Esophagus squamous epithelium (tissue), 5 donors: ENCODE data around the gene SHCBP1L. TPM values are rescaled to one million over a fixed set of nuclear protein-coding genes. Genes with fewer than 3 reads are reported as not detected.

Source experiments
- DNase-seq: peaks from one replicate; lab custom pipeline; 2025; lab: John Stamatoyannopoulos, UW
- H3K27ac ChIP-seq, 4 donors: fragments of 200-600 bp; sonication (generic); one replicate each; pipeline ENCODE4 v1.5.1; 2016 to 2019; ENCODE audit warnings: mild to moderate bottlenecking in 1 of 4
- H3K27me3 ChIP-seq, 4 donors: fragments of 200-600 bp; sonication (generic); 1 replicate in 3 of 4; 2 replicates in 1 of 4; pipeline versions ENCODE4 v1.5.1 to v1.6.0; 2017 to 2021; ENCODE audit warnings: antibody characterized with exemption in 1 of 4
- H3K36me3 ChIP-seq, 3 donors: fragments of 200-600 bp; sonication (generic); one replicate each; pipeline ENCODE4 v1.5.1; 2016 to 2019
- H3K4me1 ChIP-seq, 3 donors: fragments of 200-600 bp; sonication (generic); one replicate each; pipeline ENCODE4 v1.5.1; 2017 to 2019
- H3K4me3 ChIP-seq, 4 donors: fragments of 200-600 bp; sonication (generic); 1 replicate in 3 of 4; 2 replicates in 1 of 4; pipeline ENCODE4 v1.5.1; 2016 to 2019; ENCODE audit warnings: mild to moderate bottlenecking in 2 of 4, moderate library complexity in 1 of 4
- H3K9me3 ChIP-seq, 3 donors: fragments of 200-600 bp; sonication (generic); one replicate each; pipeline ENCODE4 v1.5.1; 2016 to 2019
- POLR2A ChIP-seq, 4 donors: fragments of 450-650 bp; IDR thresholded peaks; one replicate each; pipeline ENCODE4 v1.6.1; 2017; ENCODE audit warnings: antibody characterized with exemption in 4 of 4, mild to moderate bottlenecking in 4 of 4, moderate library complexity in 3 of 4
- WGBS, 2 donors: methylation state at CpG; one replicate each; pipeline ENCODE4 v1.1.5; 2018; 5-methylcytosine and 5-hydroxymethylcytosine counted together
- intact Hi-C: fragments of 100-400 bp; cut with DNase I; formaldehyde crosslinking; loops from one replicate; pipeline ENCODE4 v1.15.0; 2022
- total RNA-seq, 4 donors: library from RNA; depleted of rRNA; stranded (reverse); fragments of >200 nt; gene quantifications; one replicate each; pipeline ENCODE4 v1.1.0, GENCODE V29; 2016
- TF ChIP-seq, protein P1 (sequence below), 6 experiments: fragments of 450-650 bp in 4 of 6; fragments of 200-600 bp in 2 of 6; sonication (generic) in 2 of 6; IDR thresholded peaks; one replicate each; pipeline ENCODE4 v1.5.1; 2016 to 2019; ENCODE audit warnings: antibody characterized with exemption in 6 of 6, mild to moderate bottlenecking in 4 of 6, moderate library complexity in 4 of 6
- donor health status: DM: yes; HTN: yes; CAD: no.

The SHCBP1L gene
- total RNA-seq, 4 donors from 2014 or later, result 0.40 TPM; not detected in 3

DNA sequence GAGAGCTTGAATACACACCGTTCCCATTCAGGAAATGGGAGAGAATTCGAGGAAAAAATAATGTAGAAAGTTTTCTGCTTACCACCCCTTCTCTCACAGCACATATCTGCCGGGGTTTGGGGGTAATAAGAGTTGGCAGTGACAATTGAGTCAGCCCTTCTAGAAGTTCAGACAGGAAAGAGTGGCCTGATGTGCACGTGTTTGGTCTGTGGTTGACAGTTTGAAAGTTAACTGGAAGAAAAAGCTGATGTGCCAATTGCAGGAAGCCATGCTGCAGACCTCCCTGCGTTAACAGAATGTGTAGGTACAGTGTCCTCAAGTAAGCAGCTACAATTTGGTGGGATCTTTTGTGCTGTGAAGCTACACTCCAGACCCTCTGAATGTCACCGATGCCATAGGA lies 63.0 kb downstream of the SHCBP1L start:
- Histone ChIP-seq H3K36me3 (peaks cover 5 to 46% (median 16%) of the 10 kb centered on the region in 3 donors), H3K27me3 (no peaks in the 10 kb centered on the region), H3K4me3 (no peak overlapping the region), H3K4me1 (no peaks in the 10 kb centered on the region), H3K9me3 (no peaks in the 10 kb centered on the region), H3K27ac (no peak overlapping the region)
- intact Hi-C loops, result no loop called here
- no peak for TF ChIP-seq POLR2A (IDR thresholded peaks at IDR 0.05)
- TF ChIP-seq, protein P1, sequence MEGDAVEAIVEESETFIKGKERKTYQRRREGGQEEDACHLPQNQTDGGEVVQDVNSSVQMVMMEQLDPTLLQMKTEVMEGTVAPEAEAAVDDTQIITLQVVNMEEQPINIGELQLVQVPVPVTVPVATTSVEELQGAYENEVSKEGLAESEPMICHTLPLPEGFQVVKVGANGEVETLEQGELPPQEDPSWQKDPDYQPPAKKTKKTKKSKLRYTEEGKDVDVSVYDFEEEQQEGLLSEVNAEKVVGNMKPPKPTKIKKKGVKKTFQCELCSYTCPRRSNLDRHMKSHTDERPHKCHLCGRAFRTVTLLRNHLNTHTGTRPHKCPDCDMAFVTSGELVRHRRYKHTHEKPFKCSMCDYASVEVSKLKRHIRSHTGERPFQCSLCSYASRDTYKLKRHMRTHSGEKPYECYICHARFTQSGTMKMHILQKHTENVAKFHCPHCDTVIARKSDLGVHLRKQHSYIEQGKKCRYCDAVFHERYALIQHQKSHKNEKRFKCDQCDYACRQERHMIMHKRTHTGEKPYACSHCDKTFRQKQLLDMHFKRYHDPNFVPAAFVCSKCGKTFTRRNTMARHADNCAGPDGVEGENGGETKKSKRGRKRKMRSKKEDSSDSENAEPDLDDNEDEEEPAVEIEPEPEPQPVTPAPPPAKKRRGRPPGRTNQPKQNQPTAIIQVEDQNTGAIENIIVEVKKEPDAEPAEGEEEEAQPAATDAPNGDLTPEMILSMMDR (IDR thresholded peaks at IDR 0.05), result no peak
- 59 to 65% methylated on average over 6 of the region's 6 CpGs for WGBS, 2 donors
- DNase-seq, result no peak

DNA sequence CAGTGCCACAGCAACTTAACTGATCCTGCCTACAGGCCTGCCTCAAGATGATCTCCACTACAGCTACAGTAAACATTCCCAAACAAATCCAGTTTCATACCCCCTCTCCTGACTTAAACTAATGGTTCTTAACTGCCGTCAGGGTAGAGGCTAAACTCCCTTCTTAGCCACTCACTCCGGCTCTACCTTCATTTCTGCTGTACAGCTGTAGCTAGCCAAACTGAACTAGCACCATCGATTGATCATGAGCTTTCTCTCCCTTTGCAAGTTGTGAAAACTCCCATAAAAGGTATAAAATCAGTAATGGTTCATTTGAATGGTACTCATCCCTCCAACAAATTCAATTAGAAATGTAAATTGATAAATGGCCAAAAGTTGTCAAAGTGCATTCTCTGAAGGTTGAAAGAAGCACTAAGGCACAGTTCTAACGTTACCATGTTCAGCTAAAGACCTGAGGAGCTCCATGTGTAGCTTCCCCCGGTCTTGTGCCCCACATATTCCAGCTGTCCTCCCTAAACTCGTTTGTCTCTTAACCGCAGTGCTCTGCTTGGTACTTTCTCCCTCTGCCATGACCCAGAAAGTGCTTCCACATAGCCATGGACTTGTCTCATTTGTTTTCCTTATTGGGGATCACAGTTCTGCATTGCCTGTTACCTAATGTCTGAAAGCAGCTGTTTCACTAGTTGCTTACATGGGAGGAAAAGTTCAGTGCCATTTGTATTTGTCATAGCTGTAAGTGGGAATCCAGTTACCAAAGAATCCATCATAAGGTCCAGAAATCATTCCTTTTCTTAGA lies 64.0 kb downstream of the SHCBP1L start:
- Histone ChIP-seq H3K4me3 (no peak overlapping the region), H3K9me3 (no peaks in the 10 kb centered on the region), H3K36me3 (peaks cover 15 to 57% (median 18%) of the 10 kb centered on the region in 3 donors), H3K27me3 (no peaks in the 10 kb centered on the region), H3K27ac (peak overlapping the region in 1 of 4 donors; percentile 19), H3K4me1 (no peaks in the 10 kb centered on the region)
- TF ChIP-seq, protein P1 (IDR thresholded peaks at IDR 0.05), result no peak
- TF ChIP-seq POLR2A (IDR thresholded peaks at IDR 0.05), result no peak
- intact Hi-C loops, result no loop called here
- DNase-seq, result no peak
- 72 to 73% methylated on average over 7 of the region's 7 CpGs for WGBS, 2 donors

DNA sequence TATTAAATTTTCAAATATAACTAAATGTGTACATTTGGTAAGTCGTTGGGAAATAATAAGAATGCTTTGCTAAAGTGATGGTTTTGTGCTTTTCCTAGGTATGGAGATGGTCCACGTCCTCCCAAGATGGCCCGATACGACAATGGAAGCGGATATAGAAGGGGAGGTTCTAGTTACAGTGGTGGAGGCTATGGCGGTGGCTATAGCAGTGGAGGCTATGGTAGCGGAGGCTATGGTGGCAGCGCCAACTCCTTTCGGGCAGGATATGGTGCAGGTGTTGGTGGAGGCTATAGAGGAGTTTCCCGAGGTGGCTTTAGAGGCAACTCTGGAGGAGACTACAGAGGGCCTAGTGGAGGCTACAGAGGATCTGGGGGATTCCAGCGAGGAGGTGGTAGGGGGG lies 66.0 kb downstream of the SHCBP1L start:
- H3K9me3 ChIP-seq, result no peaks in the 10 kb centered on the region
- H3K27ac ChIP-seq, result no peak overlapping the region
- 96 to 98% methylated on average over 10 to 11 of the region's 11 CpGs for WGBS, 2 donors
- no peak for TF ChIP-seq POLR2A (IDR thresholded peaks at IDR 0.05)
- TF ChIP-seq, protein P1 (IDR thresholded peaks at IDR 0.05), result no peak
- DNase-seq, result no peak
- no peak overlapping the region for H3K4me3 ChIP-seq
- H3K36me3 ChIP-seq, result peaks cover 26 to 76% (median 28%) of the 10 kb centered on the region in 3 donors
- H3K27me3 ChIP-seq, result no peaks in the 10 kb centered on the region
- no peaks in the 10 kb centered on the region for H3K4me1 ChIP-seq
- intact Hi-C loops, result no loop called here

DNA sequence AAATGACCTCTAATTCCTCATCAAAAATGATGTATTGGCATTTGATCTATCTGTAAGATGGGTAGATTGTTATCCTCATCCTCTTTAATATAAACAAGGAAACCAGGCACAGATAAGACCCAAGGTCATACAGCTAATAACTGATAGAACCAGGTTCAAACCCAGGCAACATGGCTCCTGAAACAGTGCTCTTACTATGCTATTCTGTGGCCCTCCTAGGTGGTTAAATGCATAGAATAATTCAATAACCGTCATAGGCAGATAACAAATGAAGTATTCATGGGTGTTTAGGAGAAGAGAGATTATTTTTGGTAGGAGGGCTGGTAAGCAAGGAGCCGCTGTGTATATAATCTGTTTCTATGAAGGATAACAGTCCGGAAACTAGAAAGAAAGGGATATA lies 67.4 kb downstream of the SHCBP1L start:
- Histone ChIP-seq H3K27me3 (no peaks in the 10 kb centered on the region), H3K27ac (no peak overlapping the region), H3K4me3 (no peak overlapping the region), H3K4me1 (no peaks in the 10 kb centered on the region), H3K9me3 (no peaks in the 10 kb centered on the region), H3K36me3 (peaks cover 34 to 90% (median 38%) of the 10 kb centered on the region in 3 donors)
- intact Hi-C loops, result no loop called here
- no peak for DNase-seq
- WGBS, 2 donors, result 90 to 100% methylated on average over 3 of the region's 3 CpGs
- TF ChIP-seq POLR2A (IDR thresholded peaks at IDR 0.05), result no peak
- TF ChIP-seq, protein P1 (IDR thresholded peaks at IDR 0.05), result no peak

DNA sequence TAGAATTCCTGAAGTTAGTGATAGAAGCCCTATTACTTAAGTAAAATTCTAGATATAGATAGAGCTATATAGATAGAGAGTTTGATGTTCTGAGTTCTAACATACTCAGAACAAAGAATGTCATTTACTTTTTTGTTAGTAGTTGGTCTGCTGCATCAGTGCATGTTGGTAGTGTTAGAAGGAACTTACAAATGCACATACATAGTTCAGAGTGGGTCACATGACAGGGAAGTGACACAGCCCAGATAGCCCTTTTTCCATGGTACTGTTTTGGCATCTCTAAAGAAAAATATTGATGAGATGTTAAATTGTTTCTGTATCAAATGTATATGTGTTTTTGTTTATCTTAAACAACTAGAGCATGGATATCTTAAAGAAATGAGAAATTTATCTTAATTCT lies 68.1 kb downstream of the SHCBP1L start:
- Histone ChIP-seq H3K4me3 (no peak overlapping the region), H3K9me3 (no peaks in the 10 kb centered on the region), H3K4me1 (no peaks in the 10 kb centered on the region), H3K27me3 (no peaks in the 10 kb centered on the region), H3K27ac (no peak overlapping the region), H3K36me3 (peaks cover 35 to 98% (median 42%) of the 10 kb centered on the region in 3 donors)
- DNase-seq, result no peak
- TF ChIP-seq, protein P1 (IDR thresholded peaks at IDR 0.05), result no peak
- no peak for TF ChIP-seq POLR2A (IDR thresholded peaks at IDR 0.05)
- intact Hi-C loops, result no loop called here
